Endothelial cell of umbilical vein (primary cell): ENCODE measurements around the gene PELI2. TPM values are rescaled to one million over a fixed set of nuclear protein-coding genes. Genes with fewer than 3 reads are reported as not detected.
A peak's percentile ranks its signal among the peaks of the same experiment; 100 is the strongest.

Experiments
- BruUV-seq: library from RNA; stranded (reverse); fragments of 400-500 nt; replicated peaks from 2 replicates; lab custom pipeline; 2021; lab: Mats Ljungman, UMichigan
- CTCF ChIA-PET: fragments of 300-600, 350-600 bp; sonication (Branson Sonifier 250); formaldehyde crosslinking; loops from one replicate; lab custom pipeline; 2021; ENCODE audit warnings: antibody characterized with exemption, inconsistent platforms; lab: Charles Lee
- POLR2A ChIA-PET: fragments of 300-600, 350-600 bp; sonication (Branson Sonifier 250); formaldehyde crosslinking; loops from one replicate; lab custom pipeline; 2021; ENCODE audit warnings: antibody characterized with exemption, inconsistent platforms; lab: Charles Lee
- DNase-seq: peaks from one replicate; pipeline ENCODE4 v3.0.0-alpha.2; 2011; ENCODE audit warnings: low read depth, low spot score
- FAIRE-seq: peaks from 2 replicates; lab custom pipeline; 2011; peaks lifted over from hg19 to GRCh38; lab: Jason Lieb, UNC
- H2AFZ ChIP-seq: 2 replicates; pipeline ENCODE4 v1.6.0; 2012; ENCODE audit warnings: low read depth, low read length, control low read depth, inconsistent platforms
- H3K27ac ChIP-seq: 2 replicates; pipeline ENCODE4 v1.5.1; 2011; ENCODE audit warnings: low read depth, mild to moderate bottlenecking, control low read depth, low read length, moderate library complexity; ENCODE audit not compliant: insufficient read depth
- H3K27me3 ChIP-seq, 2 experiments: 2 replicates each; pipeline versions ENCODE4 v1.6.0 to v1.6.1; 2011; ENCODE audit warnings: low read length in 2 of 2, mixed read lengths in 1 of 2; ENCODE audit not compliant: control insufficient read depth in 2 of 2, insufficient read depth in 2 of 2
- H3K36me3 ChIP-seq, 2 experiments: 2 replicates in 1 of 2; 3 replicates in 1 of 2; pipeline ENCODE4 v1.5.1; 2011; ENCODE audit warnings: low read length in 2 of 2, mild to moderate bottlenecking in 1 of 2, moderate library complexity in 1 of 2; ENCODE audit not compliant: control insufficient read depth in 2 of 2, insufficient read depth in 2 of 2; ENCODE audit errors: extremely low read depth in 1 of 2
- H3K4me1 ChIP-seq: 3 replicates; pipeline ENCODE4 v1.5.1; 2011; ENCODE audit warnings: mild to moderate bottlenecking, low read length; ENCODE audit not compliant: control insufficient read depth, insufficient read depth; ENCODE audit errors: extremely low read depth
- H3K4me2 ChIP-seq: 2 replicates; pipeline ENCODE4 v1.6.1; 2011; ENCODE audit warnings: low read length, control low read depth, mixed read lengths; ENCODE audit not compliant: insufficient read depth
- H3K4me3 ChIP-seq, 3 experiments: fragments of 200-600 bp in 1 of 3; sonication (generic), shearing (Covaris generic) in 1 of 3; replicated peaks in 1 of 3; 2 replicates each; pipeline ENCODE4 v1.5.1; 2011 to 2016; ENCODE audit warnings: control low read depth in 3 of 3, low read length in 3 of 3, mild to moderate bottlenecking in 2 of 3, inconsistent platforms in 1 of 3, low read depth in 1 of 3, moderate library complexity in 1 of 3; ENCODE audit not compliant: insufficient read depth in 1 of 3
- H3K79me2 ChIP-seq: 2 replicates; pipeline ENCODE4 v1.6.0; 2012; ENCODE audit warnings: low read length, inconsistent platforms; ENCODE audit not compliant: control insufficient read depth, insufficient read depth
- H3K9ac ChIP-seq: replicated peaks from 2 replicates; pipeline ENCODE3; 2011; ENCODE audit warnings: low read length, control low read depth; ENCODE audit not compliant: insufficient read depth; ENCODE audit errors: extremely low read depth
- H3K9me1 ChIP-seq: replicated peaks from 3 replicates; pipeline ENCODE4 v1.6.0; 2011; ENCODE audit warnings: mild to moderate bottlenecking, low read length; ENCODE audit not compliant: control insufficient read depth, insufficient read depth; ENCODE audit errors: extremely low read depth
- H3K9me3 ChIP-seq: replicated peaks from 2 replicates; pipeline ENCODE4 v1.5.1; 2012; ENCODE audit warnings: low read length, inconsistent platforms; ENCODE audit not compliant: control insufficient read depth, insufficient read depth
- H4K20me1 ChIP-seq: replicated peaks from 2 replicates; pipeline ENCODE3; 2011; ENCODE audit warnings: mild to moderate bottlenecking, low read length; ENCODE audit not compliant: control insufficient read depth, insufficient read depth; ENCODE audit errors: extremely low read depth
- JUN ChIP-seq: IDR thresholded peaks from 2 replicates; pipeline ENCODE4 v1.6.1; 2011; ENCODE audit warnings: borderline replicate concordance, low read depth; ENCODE audit not compliant: insufficient read length, insufficient read depth
- MAX ChIP-seq: IDR thresholded peaks from 2 replicates; pipeline ENCODE4 v1.6.1; 2011; ENCODE audit not compliant: insufficient read depth, insufficient read length
- MYC ChIP-seq: IDR thresholded peaks from one replicate; pipeline ENCODE4 v1.6.1; 2011; ENCODE audit warnings: mild to moderate bottlenecking, low read depth, low read length
- POLR2A ChIP-seq: IDR thresholded peaks from 2 replicates; pipeline ENCODE4 v1.6.1; 2012; ENCODE audit warnings: low read depth, mild to moderate bottlenecking, control low read depth, low read length
- dilution Hi-C: fragments of 300-500 bp; cut with MboI; formaldehyde crosslinking; loops from one replicate; pipeline ENCODE4 v1.15.0; 2019; ENCODE audit warnings: low sequenced_read_pairs; ENCODE audit not compliant: extremely low pct_ligation_motif_present
- intact Hi-C: fragments of 100-400 bp; cut with micrococcal nuclease; formaldehyde crosslinking; loops from one replicate; pipeline ENCODE4 v1.10.0; 2022
- polyA plus RNA-seq, 4 experiments: library from polyadenylated mRNA; depleted of rRNA in 3 of 4; stranded (reverse) in 3 of 4; unstranded in 1 of 4; fragments of >200 nt; gene quantifications; 2 replicates each; pipeline versions ENCODE4 v1.2.1 to v1.2.3, GENCODE V29; 2011 to 2012; ENCODE audit warnings: missing spikeins in 1 of 4
- total RNA-seq: library from RNA; stranded (reverse); gene quantifications from 2 replicates; pipeline ENCODE4 v1.2.3, GENCODE V29; 2021

Gene PELI2
- total and polyA plus RNA-seq, 2 donors (not counting 3 experiments of a cell fraction or from before 2014, with no cell fraction given): 11.5 to 13.0 TPM

DNA sequence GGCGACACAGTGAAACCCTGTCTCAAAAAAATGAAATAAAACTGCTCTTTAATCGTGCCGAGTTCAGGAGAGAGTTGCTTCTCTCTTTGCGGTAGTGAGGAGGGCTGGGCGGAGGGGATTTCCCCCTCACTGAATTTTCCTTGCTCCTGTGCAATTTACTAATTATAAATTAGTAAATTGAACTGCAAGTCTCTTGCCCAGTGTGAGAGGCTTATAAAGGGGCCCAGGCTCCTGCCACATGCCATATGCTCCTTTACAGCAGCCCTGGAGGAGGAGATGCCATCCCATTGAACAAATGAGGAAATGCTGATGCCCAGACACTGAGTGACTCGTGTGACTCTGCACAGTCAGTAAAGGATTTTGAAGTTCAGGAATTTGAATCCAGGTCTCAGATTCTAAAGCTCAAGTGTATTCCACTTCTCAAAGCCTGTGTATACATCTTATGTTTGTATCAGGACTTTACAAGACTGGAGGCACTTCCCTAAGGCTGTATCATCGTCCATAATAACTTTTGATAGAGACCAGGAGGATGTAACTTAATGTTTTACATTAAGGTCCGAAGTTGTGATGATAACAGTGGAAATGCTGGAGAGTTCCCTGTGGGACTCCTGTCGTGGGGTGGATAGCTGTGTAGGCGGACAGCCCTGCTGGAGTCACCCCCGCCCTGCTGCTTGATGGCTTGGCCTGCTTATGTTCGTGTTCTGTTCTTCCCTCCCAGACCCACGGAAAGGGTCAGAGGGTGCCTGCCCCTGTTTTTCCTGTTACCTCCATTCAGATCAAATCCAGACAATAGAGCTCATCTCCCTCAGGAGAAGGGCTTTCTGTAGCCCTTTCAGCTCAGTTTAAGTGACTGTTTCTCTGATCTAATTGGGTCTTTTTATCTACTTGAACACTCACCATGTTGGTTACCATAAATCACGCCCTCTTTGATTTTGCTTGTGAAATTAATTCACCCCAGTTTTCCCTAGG lies 13.9 kb downstream of the PELI2 start:
- dilution Hi-C loops: no loop called here
- intact Hi-C loops: no loop called here
- no TSS peak for BruUV-seq
- TF ChIP-seq JUN (no peak), POLR2A (no peak)
- H4K20me1 ChIP-seq: no peaks in the 10 kb centered on the region
- H3K4me1 ChIP-seq: peaks cover 4% of the 10 kb centered on the region
- H3K79me2 ChIP-seq: peaks cover under 1% of the 10 kb centered on the region
- H2AFZ ChIP-seq: no peak overlapping the region
- FAIRE-seq: peak; percentile 40
- no peaks in the 10 kb centered on the region for H3K9me3 ChIP-seq
- no peak overlapping the region for H3K9ac ChIP-seq
- no peak overlapping the region for H3K4me2 ChIP-seq
- H3K36me3 ChIP-seq: no peaks in the 10 kb centered on the region
- ChIA-PET CTCF (interaction anchor here (1.1 to 2.3 kb wide), 4 partner anchors 208 to 1185 kb away, joined by 3 to 6 read pairs (median 4); no protein-coding TSS in a partner anchor), POLR2A (no interaction called here)
- H3K27ac ChIP-seq: no peak overlapping the region
- DNase-seq: no peak
- no peak overlapping the region for H3K4me3 ChIP-seq
- no peaks in the 10 kb centered on the region for H3K27me3 ChIP-seq
- no peaks in the 10 kb centered on the region for H3K9me1 ChIP-seq

DNA sequence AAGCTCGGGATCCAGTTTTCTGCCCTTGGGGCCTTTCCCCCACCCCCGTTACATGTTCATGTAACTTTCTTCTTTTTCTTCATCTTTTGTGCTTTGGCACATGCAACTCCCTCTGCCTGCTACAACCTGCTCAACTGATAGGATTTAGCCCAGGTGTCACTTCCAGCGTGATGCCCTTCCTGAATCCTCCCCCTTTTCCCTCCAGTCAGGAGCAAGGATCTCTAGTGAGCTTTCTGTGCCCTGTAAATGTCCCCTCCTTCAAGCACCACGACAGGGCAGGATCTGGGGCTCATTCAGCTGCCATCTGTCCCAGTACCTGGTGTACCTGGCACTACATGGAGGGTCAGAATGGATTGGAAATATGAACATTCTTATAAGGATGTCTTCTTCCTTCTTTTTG lies 15.3 kb downstream of the PELI2 start:
- no peak for FAIRE-seq
- Histone ChIP-seq H3K4me1 (peaks cover 4% of the 10 kb centered on the region), H3K9ac (no peak overlapping the region), H2AFZ (no peak overlapping the region), H3K27ac (no peak overlapping the region), H3K27me3 (no peaks in the 10 kb centered on the region), H3K36me3 (no peaks in the 10 kb centered on the region), H3K79me2 (peaks cover 4% of the 10 kb centered on the region), H3K4me3 (no peak overlapping the region), H3K9me1 (no peaks in the 10 kb centered on the region), H4K20me1 (no peaks in the 10 kb centered on the region), H3K9me3 (no peaks in the 10 kb centered on the region), H3K4me2 (no peak overlapping the region)
- dilution Hi-C loops (no loop called here), intact Hi-C loops (no loop called here)
- ChIA-PET CTCF (interaction anchor here (0.6 to 2.1 kb wide), 4 partner anchors 17 to 402 kb away, joined by 3 to 5 read pairs (median 3); no protein-coding TSS in a partner anchor), POLR2A (no interaction called here)
- BruUV-seq: no TSS peak
- DNase-seq: no peak
- TF ChIP-seq MYC (no peak), POLR2A (no peak), MAX (no peak)
